HPDE6-E6E7 (cell line): ENCODE data around the gene ANKRD9.
"Not testable (repeated sequence)": the region's sequence is repeated elsewhere in the genome, so short reads cannot be mapped to it uniquely, and the experiment has no call there.

Experiments used
- DNase-seq: peaks from one replicate; pipeline ENCODE4 v3.0.0; 2011; ENCODE audit warnings: missing footprints; ENCODE audit errors: extremely low spot score

Gene ANKRD9

GRCh38 chr14:102538602-102539543, 29.3 kb upstream of the ANKRD9 start:
- no peak for DNase-seq

- DNase-seq = no peak
Observed at GRCh38 chr14:102537981-102538601, 28.5 kb upstream of the ANKRD9 start.

- DNase-seq = no peak
Observed at GRCh38 chr14:102532204-102532658, 22.7 kb upstream of the ANKRD9 start.

- no peak for DNase-seq
Observed at GRCh38 chr14:102530828-102531478, 21.4 kb upstream of the ANKRD9 start.

GRCh38 chr14:102528431-102529170, 19.0 kb upstream of the ANKRD9 start:
- DNase-seq = no peak

- no peak for DNase-seq
Observed at GRCh38 chr14:102525929-102526497, 16.4 kb upstream of the ANKRD9 start.

- no peak for DNase-seq
Observed at GRCh38 chr14:102525219-102525928, 15.8 kb upstream of the ANKRD9 start.

GRCh38 chr14:102524451-102525218, 15.1 kb upstream of the ANKRD9 start:
- peak; percentile 100 for DNase-seq

GRCh38 chr14:102523569-102524450, 14.2 kb upstream of the ANKRD9 start:
- no peak for DNase-seq

GRCh38 chr14:102523200-102523568, 13.6 kb upstream of the ANKRD9 start:
- no peak for DNase-seq

- DNase-seq = not testable (repeated sequence)
Observed at GRCh38 chr14:102519709-102520108, 10.1 kb upstream of the ANKRD9 start.

GRCh38 chr14:102518063-102518648, 8.6 kb upstream of the ANKRD9 start:
- no peak for DNase-seq

GRCh38 chr14:102517392-102518062, 8.0 kb upstream of the ANKRD9 start:
- no peak for DNase-seq

- no peak for DNase-seq
Observed at GRCh38 chr14:102516531-102517391, 7.2 kb upstream of the ANKRD9 start.

- DNase-seq = no peak
Observed at GRCh38 chr14:102514987-102515733, 5.6 kb upstream of the ANKRD9 start.
